AG09319 (cell line): ENCODE measurements around the gene HOXD4.

Experiments used
- DNase-seq: peaks from one replicate; pipeline ENCODE4 v3.0.0-alpha.2; 2010; ENCODE audit warnings: low read depth; ENCODE audit errors: extremely low read depth
- CTCF ChIP-seq: IDR thresholded peaks from 2 replicates; pipeline ENCODE4 v1.5.1; 2011; ENCODE audit warnings: low read depth, mild to moderate bottlenecking, inconsistent platforms, low read length, moderate library complexity

HOXD4 gene

GRCh38 chr2:176130957-176131847 is 20.1 kb upstream of the HOXD4 start:
- DNase-seq: no peak
- TF ChIP-seq CTCF: no peak

- no peak for TF ChIP-seq CTCF
These were observed 19.5 kb upstream of the HOXD4 start for GRCh38 chr2:176131848-176132158.

GRCh38 chr2:176132205-176133171 is 18.9 kb upstream of the HOXD4 start:
- no peak for DNase-seq
- no peak for TF ChIP-seq CTCF

More at GRCh38 chr2:176131848-176132158, 19.5 kb upstream of the HOXD4 start:
- DNase-seq: no peak

DNA sequence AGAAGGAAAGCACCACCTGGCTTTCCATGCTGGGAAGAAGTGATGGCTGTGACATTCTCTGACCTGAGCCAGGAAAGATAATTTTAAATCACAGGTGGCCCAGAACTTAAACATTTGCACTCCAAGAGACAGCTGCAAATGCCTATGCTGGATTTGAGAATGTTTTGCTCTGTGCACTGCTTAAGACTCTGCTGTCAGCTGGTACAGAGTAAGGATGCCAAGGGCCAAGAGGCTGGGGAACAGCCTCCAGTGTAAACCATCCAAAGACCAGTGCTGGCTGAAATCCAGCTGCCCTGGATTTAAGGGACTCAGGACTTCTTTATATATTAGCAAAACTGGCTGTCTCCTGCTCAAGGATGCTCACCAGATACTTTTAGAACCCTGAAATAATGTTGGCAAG is 18.0 kb upstream of the HOXD4 start:
- DNase-seq: no peak

DNA sequence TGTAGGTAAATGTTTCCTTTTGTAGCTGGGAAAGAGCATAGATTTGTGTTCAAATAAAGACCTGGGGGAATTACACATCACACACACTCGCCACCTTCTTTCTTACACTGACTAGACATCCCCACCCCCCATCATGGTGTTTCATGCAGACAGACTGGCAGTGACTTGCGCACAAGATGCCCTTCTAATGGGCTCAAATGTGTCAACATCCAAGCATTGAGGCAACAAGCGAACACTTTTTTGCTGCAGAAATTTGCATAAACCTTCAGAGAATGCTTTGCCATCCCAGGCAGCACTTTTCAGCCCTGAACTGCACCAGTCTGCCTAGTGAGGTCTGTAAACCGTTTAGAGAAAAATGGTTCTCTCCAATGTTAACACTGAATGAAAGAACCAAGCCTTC is 17.3 kb upstream of the HOXD4 start:
- no peak for DNase-seq
- TF ChIP-seq CTCF: no peak

More for the DNA sequence above, 18.0 kb upstream of the HOXD4 start:
- TF ChIP-seq CTCF: no peak

DNA sequence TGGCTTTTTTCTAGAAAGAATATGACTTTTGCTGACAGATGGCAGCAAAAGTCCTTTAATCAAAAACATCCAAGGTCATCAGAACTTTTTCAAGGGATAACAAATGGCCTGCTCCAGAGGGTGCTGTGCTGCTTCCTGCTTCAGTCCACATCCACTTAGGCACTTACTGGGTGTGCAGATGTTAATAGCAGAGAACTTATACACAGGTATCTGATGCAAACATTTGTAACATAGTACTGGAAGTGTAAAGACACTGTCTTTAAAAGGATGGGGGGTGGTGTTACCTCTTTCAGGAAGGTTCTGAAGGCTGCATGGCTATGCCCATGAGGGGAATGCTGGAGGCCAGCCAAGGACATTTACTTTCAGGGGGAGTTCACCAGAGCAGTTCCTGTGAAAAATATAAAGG is 16.3 kb upstream of the HOXD4 start:
- no peak for DNase-seq
- TF ChIP-seq CTCF: no peak
